ENCODE data around the gene PRMT5. TPM values are rescaled to one million over a fixed set of nuclear protein-coding genes. Genes with fewer than 3 reads are reported as not detected.

The PRMT5 gene
- total RNA-seq, 4 donors from 2014 or later, result 26.5 to 41.6 (median 35.1) TPM

- no peak for TF ChIP-seq CTCF (IDR thresholded peaks at IDR 0.05; ENCODE audit: low read depth)
These were observed 13.2 kb downstream of the PRMT5 start for GRCh38 chr14:22915886-22916521.

- TF ChIP-seq CTCF (IDR thresholded peaks at IDR 0.05; ENCODE audit: low read depth), result no peak
These were observed 18.3 kb downstream of the PRMT5 start for GRCh38 chr14:22910916-22911315.

- no peak for TF ChIP-seq CTCF (IDR thresholded peaks at IDR 0.05; ENCODE audit: low read depth)
These were observed 20.6 kb downstream of the PRMT5 start for GRCh38 chr14:22908601-22909000.

GRCh38 chr14:22907429-22907828 is 21.7 kb downstream of the PRMT5 start:
- no peak for TF ChIP-seq CTCF (IDR thresholded peaks at IDR 0.05; ENCODE audit: low read depth)

GRCh38 chr14:22906073-22906472 is 23.1 kb downstream of the PRMT5 start:
- no peak for TF ChIP-seq CTCF (IDR thresholded peaks at IDR 0.05; ENCODE audit: low read depth)

- no peak for TF ChIP-seq CTCF (IDR thresholded peaks at IDR 0.05; ENCODE audit: low read depth)
These were observed 23.5 kb downstream of the PRMT5 start for GRCh38 chr14:22905627-22906026.

GRCh38 chr14:22903742-22904087 is 25.5 kb downstream of the PRMT5 start:
- no peak for TF ChIP-seq CTCF (IDR thresholded peaks at IDR 0.05; ENCODE audit: low read depth)
